NCI-H2227 (cell line): Measurements from ENCODE around the gene FIG4.
"Not testable (repeated sequence)": the region's sequence is repeated elsewhere in the genome, so short reads cannot be mapped to it uniquely, and the experiment has no call there.

Source experiments
- DNase-seq: peaks from one replicate; lab custom pipeline; 2025; ENCODE audit not compliant: unreplicated experiment; lab: John Stamatoyannopoulos, UW

FIG4 gene

GRCh38 chr6:109701774-109702173 lies 10.7 kb downstream of the FIG4 start:
- DNase-seq = no peak

DNA sequence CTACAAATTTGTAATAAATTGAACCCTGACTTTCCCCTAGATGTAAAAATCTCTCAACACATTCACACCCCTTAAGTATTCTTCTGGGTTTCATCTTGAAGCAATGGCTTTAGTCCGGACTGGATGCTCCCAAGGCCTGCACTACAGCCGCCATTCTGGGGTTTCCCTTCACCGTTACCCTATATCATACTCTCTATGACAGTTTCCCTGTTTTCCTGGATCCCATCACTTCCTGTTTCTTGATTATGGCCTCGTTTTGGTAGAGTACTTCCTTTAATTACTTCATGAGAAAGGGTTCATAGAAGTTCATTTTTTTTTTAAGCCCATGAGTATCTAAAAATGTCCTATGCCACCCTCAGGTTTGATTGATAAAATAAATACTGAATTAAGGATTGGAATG lies 11.7 kb downstream of the FIG4 start:
- no peak for DNase-seq

DNA sequence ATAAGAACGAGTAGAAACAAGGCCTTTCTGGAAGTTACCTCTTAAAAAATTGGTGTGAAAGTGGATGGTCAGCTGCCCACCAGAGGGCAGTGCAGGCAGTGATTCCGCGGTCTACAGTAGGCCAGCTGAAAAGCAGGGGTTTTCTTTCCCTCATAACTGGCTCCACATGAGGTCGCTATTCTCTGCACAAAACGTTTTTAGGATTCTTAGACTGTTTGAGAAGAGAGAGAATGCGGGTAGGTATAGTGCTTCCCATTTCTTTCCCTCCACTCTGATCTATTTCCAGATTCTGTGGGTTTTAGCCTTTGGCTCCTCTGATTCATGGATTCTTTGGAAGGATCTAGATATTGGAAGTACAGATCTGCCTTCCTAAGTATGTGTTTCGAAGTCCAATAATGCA lies 14.2 kb downstream of the FIG4 start:
- DNase-seq = peak; percentile 86

DNA sequence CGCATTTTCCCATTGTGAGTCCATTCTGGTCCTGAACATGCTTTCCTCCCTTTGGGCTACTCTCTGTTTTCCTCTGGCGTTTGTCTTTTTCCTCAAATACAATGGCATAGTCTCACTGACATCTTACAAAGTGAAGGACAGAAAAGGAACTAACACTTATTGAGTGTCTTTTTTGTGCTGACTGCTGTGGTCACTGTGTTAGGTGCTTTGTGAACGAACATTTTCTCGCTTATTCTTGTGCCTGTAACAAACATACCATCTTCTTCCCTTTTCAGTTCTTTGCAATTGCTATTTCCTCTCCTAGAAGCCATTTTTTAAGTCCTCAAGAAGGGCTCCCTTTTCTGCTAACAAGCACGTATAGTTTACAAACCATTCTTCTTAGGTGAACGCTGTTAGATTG lies 15.4 kb downstream of the FIG4 start:
- no peak for DNase-seq

GRCh38 chr6:109708099-109708498 lies 17.0 kb downstream of the FIG4 start:
- DNase-seq = not testable (repeated sequence)

GRCh38 chr6:109713097-109713496 lies 22.0 kb downstream of the FIG4 start:
- no peak for DNase-seq

DNA sequence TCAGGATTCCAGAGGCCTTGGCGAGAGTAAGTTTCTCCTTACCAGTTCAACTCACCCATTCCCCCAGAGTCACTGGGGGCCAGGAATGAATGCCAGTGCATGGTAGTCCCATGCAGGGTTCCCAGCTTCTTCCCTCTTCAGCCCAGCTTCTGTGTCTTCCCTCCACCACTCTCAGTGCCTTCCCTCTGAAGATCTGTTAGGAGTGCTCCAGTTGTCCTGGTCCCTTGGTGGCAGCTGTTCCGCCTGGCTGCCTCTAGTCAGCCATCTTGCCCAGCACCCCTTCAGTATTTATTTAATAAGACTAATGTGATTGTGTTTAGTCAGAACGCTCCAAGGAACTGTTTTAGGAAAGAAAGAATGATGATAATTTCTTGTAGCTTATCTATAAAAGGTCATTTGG lies 23.1 kb downstream of the FIG4 start:
- no peak for DNase-seq

DNA sequence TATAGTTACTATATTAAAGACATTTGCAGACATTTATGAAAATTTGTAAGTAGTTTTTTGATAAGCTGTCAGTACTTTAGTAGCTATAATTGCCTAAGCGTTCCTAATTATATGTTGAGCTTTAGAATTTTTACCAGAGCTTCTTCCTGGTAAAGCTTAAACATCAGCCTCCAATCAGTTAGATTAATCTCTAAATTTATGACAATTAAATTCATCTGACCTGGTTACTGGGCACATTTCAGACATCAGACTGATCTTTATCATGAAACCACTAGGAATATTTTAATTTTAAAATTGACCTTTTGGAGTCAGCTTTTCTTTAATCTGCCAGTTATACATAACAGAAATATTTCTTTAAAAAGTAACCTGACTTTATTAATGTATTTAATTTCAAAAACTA lies 23.5 kb downstream of the FIG4 start:
- no peak for DNase-seq

GRCh38 chr6:109715616-109716015 lies 24.5 kb downstream of the FIG4 start:
- no peak for DNase-seq

- DNase-seq = no peak
Observed at GRCh38 chr6:109717971-109718370, 26.9 kb downstream of the FIG4 start.

GRCh38 chr6:109718991-109719390 lies 27.9 kb downstream of the FIG4 start:
- DNase-seq = no peak

DNA sequence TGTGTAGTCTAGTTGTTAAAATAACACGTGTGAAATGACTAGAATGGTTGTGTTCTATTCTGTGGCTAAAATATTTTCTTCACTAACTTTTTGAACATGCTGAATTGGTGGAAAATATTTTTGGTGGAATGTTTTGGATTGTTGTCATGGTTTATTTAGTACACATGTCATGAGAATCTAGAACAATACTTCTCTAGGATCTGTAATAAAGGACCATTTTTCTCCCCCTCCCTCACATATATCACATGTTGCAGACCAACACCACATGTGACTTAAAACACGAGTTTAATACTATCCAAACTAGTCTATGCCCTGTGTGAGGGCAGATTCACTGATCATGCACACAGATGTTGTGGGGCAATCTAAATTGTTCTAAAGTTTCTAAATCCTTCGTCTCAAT lies 29.2 kb downstream of the FIG4 start:
- no peak for DNase-seq

DNA sequence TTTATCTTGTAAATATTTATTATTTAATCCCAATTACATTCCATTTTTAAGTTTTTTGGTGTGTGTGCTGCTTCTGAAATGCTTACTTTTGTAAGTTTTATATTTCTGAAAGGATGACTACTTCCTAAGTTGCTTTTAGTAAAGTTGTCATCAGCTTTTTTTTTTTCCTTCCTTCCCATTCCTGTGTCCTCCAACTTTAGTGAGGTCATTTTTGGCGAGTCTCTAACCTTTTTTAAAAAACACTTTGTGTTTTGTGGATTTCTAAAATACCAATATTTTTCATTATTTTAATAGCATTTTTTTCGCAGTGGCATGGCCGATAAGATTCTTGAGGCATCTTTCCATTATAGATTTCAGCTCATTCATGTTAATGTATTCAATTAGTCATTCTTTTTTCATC lies 30.9 kb downstream of the FIG4 start:
- DNase-seq = no peak

DNA sequence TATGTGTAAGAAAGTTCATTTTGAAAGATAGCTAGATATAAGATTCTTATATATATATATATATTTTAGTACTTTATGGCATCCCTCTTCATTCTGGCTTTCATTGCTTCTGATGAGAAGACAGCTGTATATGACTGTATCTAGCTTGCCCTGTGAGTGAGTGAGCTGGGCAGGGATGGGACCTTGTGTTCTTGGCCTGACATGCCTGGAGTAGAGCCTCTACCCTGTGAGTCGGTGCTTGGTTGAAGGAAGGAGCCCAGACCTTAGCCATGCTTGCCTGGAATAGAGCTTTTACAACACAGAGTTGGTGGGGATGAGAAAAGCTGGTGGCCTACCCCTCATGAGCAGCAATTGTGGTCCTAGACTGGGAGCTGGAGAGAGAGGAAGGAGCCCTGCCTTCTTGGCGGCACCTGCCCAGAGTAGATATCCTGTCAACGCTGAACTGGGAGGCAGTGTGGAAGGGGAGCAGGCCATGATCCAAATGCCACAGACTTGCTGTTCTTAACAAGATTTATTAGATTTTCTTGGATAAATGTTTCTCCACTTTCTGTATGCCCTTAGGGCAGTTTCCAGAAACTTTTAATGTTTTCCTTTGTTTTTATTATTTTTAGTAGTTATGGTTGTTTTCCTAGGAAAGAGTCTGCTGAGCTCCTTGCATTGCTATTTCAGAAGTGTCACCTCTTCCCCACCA lies 31.6 kb downstream of the FIG4 start:
- no peak for DNase-seq

DNA sequence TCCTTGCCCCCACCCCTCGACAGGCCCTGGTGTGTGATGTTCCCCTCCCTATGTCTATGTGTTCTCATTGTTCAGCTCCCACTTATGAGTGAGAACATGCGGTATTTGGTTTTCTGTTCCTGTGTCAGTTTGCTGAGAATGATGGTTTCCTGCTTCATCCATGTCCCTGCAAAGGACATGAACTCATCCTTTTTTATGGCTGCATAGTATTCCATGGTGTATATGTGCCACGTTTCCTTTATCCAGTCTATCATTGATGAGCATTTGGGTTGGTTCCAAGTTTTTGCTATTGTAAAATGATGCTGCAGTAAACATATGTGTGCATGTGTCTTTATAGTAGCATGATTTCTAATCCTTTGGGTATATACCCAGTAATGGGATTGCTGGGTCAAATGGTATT lies 34.2 kb downstream of the FIG4 start:
- DNase-seq = not testable (repeated sequence)

GRCh38 chr6:109736273-109737025 lies 45.4 kb downstream of the FIG4 start:
- DNase-seq = no peak

DNA sequence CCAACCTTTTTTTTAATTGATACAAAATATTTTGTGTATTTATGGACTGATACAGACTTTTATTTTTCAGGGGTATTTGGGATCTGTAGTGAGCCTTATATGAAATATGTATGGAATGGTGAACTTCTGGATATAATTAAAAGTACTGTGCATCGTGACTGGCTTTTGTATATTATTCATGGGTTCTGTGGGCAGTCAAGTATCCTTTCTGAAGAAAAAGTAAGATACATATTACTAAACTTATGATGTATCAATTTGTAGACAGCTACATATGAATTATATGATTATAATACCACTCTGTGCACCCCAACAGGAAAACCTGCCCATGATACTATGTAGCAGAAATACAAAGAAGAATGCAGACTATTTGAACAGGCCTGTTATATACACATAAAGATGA lies 47.2 kb downstream of the FIG4 start:
- DNase-seq = no peak

DNA sequence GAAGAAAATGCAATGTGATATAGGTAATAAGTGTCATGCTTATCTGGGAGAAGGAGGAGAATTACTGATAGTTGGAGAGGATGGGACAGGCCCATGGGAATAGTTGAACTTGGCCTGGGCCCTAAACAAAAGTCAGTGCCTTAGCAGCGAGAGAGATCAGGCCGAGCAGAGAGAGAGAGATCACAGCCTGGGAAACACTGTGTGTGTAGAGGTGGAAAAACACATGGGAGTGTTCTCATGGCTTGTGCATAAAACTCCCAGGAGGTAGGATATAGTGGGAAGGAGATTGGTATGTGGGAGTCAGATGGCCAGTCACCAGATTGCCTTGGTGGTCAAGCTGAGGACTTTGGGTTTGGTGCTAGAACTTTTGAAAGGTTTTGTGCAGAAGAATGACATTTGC lies 47.6 kb downstream of the FIG4 start:
- no peak for DNase-seq

- DNase-seq = peak; percentile 7
Observed at GRCh38 chr6:109739686-109740085, 48.6 kb downstream of the FIG4 start.

GRCh38 chr6:109740787-109741186 lies 49.7 kb downstream of the FIG4 start:
- DNase-seq = no peak

DNA sequence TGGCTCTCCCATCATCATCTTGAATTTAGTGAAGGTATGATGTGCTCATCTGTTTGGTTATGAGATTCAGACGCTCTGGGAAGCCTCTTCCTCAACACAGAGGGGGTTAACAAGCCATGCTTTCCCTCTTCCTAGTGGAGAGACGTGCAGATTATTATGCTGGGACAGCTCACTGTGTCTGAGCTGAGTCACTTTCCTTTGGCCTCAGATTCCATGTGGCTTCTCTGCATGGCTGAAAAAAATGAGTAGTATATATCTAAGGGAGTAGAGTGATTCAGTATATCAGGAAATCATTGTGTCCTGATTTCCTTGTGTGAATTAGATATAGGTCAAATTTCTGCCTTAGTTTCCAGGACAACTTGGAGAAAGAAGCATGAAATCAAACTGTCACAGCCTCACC lies 52.6 kb downstream of the FIG4 start:
- DNase-seq = no peak

- not testable (repeated sequence) for DNase-seq
Observed at GRCh38 chr6:109744779-109745178, 53.7 kb downstream of the FIG4 start.

DNA sequence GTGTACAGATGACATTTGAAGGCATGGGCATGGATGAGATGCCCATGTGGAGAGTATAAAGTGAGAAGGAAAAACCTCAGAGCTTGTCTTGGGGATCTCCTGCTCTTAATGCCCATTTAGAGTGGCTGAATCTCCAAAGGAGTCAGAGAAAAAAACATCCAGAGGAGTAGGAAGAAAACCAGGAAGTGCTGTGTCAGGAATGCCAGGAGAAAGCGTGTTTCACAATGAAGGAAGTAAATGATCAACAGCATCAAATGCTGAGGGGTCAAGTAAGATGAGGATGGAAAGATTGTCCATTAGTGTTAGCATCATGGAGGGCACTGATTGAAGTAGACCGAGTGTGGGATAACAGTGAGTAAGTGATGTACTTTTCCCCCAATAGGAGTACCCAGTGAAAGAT lies 56.1 kb downstream of the FIG4 start:
- no peak for DNase-seq
